HepG2 (cell line): ENCODE measurements around the gene GIPC2. TPM values are rescaled to one million over a fixed set of nuclear protein-coding genes. Genes with fewer than 3 reads are reported as not detected.

ENCODE experiments used
- ASH2L ChIP-seq: fragments of 300-600, 200-600 bp; sonication (generic); IDR thresholded peaks from 2 replicates; pipeline ENCODE4 v1.7.0; 2017; ENCODE audit warnings: low read depth, mild to moderate bottlenecking, moderate library complexity, mixed read lengths, low read length; ENCODE audit not compliant: insufficient read length
- DMAP1 ChIP-seq: IDR thresholded peaks from 2 replicates; pipeline ENCODE4 v1.6.1; 2016
- EED ChIP-seq: sonication (generic); formaldehyde crosslinking; IDR thresholded peaks from 2 replicates; pipeline ENCODE4 v1.5.0; 2020; ENCODE audit warnings: mild to moderate bottlenecking, missing genetic modification reagents
- GLI4 ChIP-seq: sonication (generic); formaldehyde crosslinking; IDR thresholded peaks from 2 replicates; pipeline ENCODE4 v1.5.1; 2020; ENCODE audit warnings: missing genetic modification reagents, mild to moderate bottlenecking, moderate library complexity, borderline replicate concordance
- HDAC1 ChIP-seq: sonication (generic); formaldehyde crosslinking; IDR thresholded peaks from 2 replicates; pipeline ENCODE4 v1.5.1; 2020; ENCODE audit warnings: mild to moderate bottlenecking, missing genetic modification reagents
- HOXA5 ChIP-seq: sonication (generic); formaldehyde crosslinking; IDR thresholded peaks from 2 replicates; pipeline ENCODE4 v1.4.0; 2020; ENCODE audit warnings: missing genetic modification reagents
- MTA3 ChIP-seq: sonication (generic); formaldehyde crosslinking; IDR thresholded peaks from 2 replicates; pipeline ENCODE4 v1.4.0; 2020; ENCODE audit warnings: missing genetic modification reagents
- POLR2AphosphoS2 ChIP-seq: IDR thresholded peaks from 2 replicates; pipeline ENCODE4 v1.6.1; 2011; ENCODE audit warnings: low read depth, low read length, improper control_type of control experiment
- RFXAP ChIP-seq: sonication (generic); formaldehyde crosslinking; IDR thresholded peaks from 2 replicates; pipeline ENCODE4 v1.4.0; 2020; ENCODE audit warnings: missing genetic modification reagents, borderline replicate concordance
- SMAD3 ChIP-seq: sonication (generic); formaldehyde crosslinking; IDR thresholded peaks from 2 replicates; pipeline ENCODE4 v1.4.0; 2020; ENCODE audit warnings: missing genetic modification reagents
- SNAPC2 ChIP-seq: sonication (generic); formaldehyde crosslinking; IDR thresholded peaks from 2 replicates; pipeline ENCODE4 v1.8.1; 2022; ENCODE audit warnings: mild to moderate bottlenecking, missing genetic modification reagents
- ZFP82 ChIP-seq: sonication (generic); formaldehyde crosslinking; IDR thresholded peaks from 2 replicates; pipeline ENCODE4 v1.5.1; 2020; ENCODE audit warnings: mild to moderate bottlenecking, missing genetic modification reagents, borderline replicate concordance
- ZNF235 ChIP-seq: sonication (generic); formaldehyde crosslinking; IDR thresholded peaks from 2 replicates; pipeline ENCODE4 v1.8.1; 2023; ENCODE audit warnings: mild to moderate bottlenecking, missing genetic modification reagents, borderline replicate concordance
- ZNF354B ChIP-seq: sonication (generic); formaldehyde crosslinking; IDR thresholded peaks from 2 replicates; pipeline ENCODE4 v1.8.0; 2022; ENCODE audit warnings: mild to moderate bottlenecking, missing genetic modification reagents
- ZNF430 ChIP-seq: sonication (generic); formaldehyde crosslinking; IDR thresholded peaks from 2 replicates; pipeline ENCODE4 v1.9.0; 2021; ENCODE audit warnings: mild to moderate bottlenecking, missing genetic modification reagents
- ZNF496 ChIP-seq: sonication (generic); formaldehyde crosslinking; IDR thresholded peaks from 2 replicates; pipeline ENCODE4 v1.8.1; 2023; ENCODE audit warnings: mild to moderate bottlenecking, moderate library complexity, missing genetic modification reagents; ENCODE audit not compliant: insufficient replicate concordance
- polyA plus RNA-seq, 8 experiments: library from polyadenylated mRNA; depleted of rRNA in 3 of 8; stranded (reverse) in 7 of 8; unstranded in 1 of 8; fragments of >200 nt; fragmentation: Illumina TruSeq in 4 of 8; extraction: Trizol in 4 of 8; gene quantifications; 2 replicates each; pipeline versions ENCODE4 v1.2.1 to v1.2.3, GENCODE V29; 2011 to 2016; ENCODE audit warnings: low read depth in 4 of 8, missing spikeins in 1 of 8, mixed read lengths in 1 of 8; ENCODE audit not compliant: insufficient read depth in 1 of 8
- total RNA-seq, 5 experiments: library from RNA; depleted of rRNA; stranded (reverse); fragments of >200 nt; fragmentation: Illumina TruSeq; extraction: Trizol; gene quantifications; 2 replicates each; pipeline ENCODE4 v1.2.3, GENCODE V29; 2016; ENCODE audit warnings: low read depth in 1 of 5
- TF ChIP-seq, protein P1 (sequence below): sonication (generic); formaldehyde crosslinking; IDR thresholded peaks from 2 replicates; pipeline ENCODE4 v1.9.0; 2021; ENCODE audit warnings: missing genetic modification reagents, borderline replicate concordance
- TF ChIP-seq, protein P2 (sequence below): sonication (generic); formaldehyde crosslinking; conservative IDR thresholded peaks from 2 replicates; pipeline ENCODE4 v1.8.1; 2023; ENCODE audit warnings: missing genetic modification reagents
- TF ChIP-seq, protein P3 (sequence below): sonication (generic); formaldehyde crosslinking; IDR thresholded peaks from 2 replicates; pipeline ENCODE4 v1.4.0; 2020; ENCODE audit warnings: missing genetic modification reagents
- TF ChIP-seq, protein P4 (sequence below): sonication (generic); formaldehyde crosslinking; IDR thresholded peaks from 2 replicates; pipeline ENCODE4 v1.8.0; 2022; ENCODE audit warnings: missing genetic modification reagents, mild to moderate bottlenecking, inconsistent platforms, borderline replicate concordance
- TF ChIP-seq, protein P5 (sequence below): sonication (generic); formaldehyde crosslinking; IDR thresholded peaks from 2 replicates; pipeline ENCODE4 v1.5.1; 2020; ENCODE audit warnings: missing genetic modification reagents, mild to moderate bottlenecking, borderline replicate concordance

The GIPC2 gene
- total and polyA plus RNA-seq, 2 of the 13 experiments (the other 11 are each of a cell fraction or from before 2014, with no cell fraction given): 6.1 to 21.6 TPM

DNA sequence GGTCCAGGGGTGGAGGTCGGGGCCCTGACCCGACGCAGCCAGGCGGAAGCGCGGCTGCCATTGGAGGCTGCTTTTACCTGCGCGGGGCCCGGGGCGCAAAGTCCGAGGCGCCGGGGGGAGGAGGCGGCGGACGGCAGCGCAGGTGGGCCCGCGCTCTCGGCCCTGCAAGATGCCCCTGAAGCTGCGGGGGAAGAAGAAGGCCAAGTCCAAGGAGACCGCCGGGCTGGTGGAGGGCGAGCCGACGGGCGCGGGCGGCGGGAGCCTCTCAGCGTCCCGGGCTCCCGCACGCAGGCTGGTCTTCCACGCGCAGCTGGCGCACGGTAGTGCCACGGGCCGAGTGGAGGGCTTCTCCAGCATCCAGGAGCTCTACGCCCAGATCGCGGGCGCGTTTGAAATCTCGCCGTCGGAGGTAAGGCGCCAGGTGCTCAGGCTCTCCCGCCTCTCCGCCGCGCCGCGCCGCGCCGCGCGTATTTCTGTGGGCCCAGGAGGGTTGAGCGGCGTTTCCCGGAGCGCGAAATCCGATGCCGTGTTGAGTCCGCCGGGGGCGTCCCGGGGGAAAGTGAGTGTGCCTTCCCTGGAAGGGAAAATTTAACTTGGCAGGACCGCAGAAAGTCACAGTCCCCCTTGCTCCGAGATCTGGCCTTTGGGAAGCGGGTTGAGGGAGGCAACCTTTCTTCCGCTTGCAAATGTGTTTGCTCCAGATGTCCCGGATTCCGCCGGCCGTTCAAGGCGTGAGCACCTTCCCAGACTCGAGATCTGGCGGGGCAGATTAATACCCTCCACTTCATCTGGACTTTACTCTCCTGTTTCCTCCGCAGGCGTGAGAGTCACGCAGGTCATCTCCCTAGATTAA is at the start of gene GIPC2 (continued):
- TF ChIP-seq, protein P1, sequence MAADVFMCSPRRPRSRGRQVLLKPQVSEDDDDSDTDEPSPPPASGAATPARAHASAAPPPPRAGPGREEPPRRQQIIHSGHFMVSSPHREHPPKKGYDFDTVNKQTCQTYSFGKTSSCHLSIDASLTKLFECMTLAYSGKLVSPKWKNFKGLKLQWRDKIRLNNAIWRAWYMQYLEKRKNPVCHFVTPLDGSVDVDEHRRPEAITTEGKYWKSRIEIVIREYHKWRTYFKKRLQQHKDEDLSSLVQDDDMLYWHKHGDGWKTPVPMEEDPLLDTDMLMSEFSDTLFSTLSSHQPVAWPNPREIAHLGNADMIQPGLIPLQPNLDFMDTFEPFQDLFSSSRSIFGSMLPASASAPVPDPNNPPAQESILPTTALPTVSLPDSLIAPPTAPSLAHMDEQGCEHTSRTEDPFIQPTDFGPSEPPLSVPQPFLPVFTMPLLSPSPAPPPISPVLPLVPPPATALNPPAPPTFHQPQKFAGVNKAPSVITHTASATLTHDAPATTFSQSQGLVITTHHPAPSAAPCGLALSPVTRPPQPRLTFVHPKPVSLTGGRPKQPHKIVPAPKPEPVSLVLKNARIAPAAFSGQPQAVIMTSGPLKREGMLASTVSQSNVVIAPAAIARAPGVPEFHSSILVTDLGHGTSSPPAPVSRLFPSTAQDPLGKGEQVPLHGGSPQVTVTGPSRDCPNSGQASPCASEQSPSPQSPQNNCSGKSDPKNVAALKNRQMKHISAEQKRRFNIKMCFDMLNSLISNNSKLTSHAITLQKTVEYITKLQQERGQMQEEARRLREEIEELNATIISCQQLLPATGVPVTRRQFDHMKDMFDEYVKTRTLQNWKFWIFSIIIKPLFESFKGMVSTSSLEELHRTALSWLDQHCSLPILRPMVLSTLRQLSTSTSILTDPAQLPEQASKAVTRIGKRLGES (CRISPR knock-in tag): no peak
- TF ChIP-seq, protein P2, sequence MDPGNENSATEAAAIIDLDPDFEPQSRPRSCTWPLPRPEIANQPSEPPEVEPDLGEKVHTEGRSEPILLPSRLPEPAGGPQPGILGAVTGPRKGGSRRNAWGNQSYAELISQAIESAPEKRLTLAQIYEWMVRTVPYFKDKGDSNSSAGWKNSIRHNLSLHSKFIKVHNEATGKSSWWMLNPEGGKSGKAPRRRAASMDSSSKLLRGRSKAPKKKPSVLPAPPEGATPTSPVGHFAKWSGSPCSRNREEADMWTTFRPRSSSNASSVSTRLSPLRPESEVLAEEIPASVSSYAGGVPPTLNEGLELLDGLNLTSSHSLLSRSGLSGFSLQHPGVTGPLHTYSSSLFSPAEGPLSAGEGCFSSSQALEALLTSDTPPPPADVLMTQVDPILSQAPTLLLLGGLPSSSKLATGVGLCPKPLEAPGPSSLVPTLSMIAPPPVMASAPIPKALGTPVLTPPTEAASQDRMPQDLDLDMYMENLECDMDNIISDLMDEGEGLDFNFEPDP: no peak
- TF ChIP-seq, protein P3, sequence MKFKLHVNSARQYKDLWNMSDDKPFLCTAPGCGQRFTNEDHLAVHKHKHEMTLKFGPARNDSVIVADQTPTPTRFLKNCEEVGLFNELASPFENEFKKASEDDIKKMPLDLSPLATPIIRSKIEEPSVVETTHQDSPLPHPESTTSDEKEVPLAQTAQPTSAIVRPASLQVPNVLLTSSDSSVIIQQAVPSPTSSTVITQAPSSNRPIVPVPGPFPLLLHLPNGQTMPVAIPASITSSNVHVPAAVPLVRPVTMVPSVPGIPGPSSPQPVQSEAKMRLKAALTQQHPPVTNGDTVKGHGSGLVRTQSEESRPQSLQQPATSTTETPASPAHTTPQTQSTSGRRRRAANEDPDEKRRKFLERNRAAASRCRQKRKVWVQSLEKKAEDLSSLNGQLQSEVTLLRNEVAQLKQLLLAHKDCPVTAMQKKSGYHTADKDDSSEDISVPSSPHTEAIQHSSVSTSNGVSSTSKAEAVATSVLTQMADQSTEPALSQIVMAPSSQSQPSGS: 0 out of 2 replicates have a peak, but pooled peaks have one; percentile 38
- TF ChIP-seq ZNF430 (CRISPR knock-in tag) (0 out of 2 replicates have a peak, but pooled peaks have one; percentile 48), MTA3 (no peak), ZNF354B (no peak; the same call in 1 of the 2 replicates), ZFP82 (CRISPR knock-in tag) (no peak), SMAD3 (CRISPR knock-in tag) (no peak), SNAPC2 (CRISPR knock-in tag) (no peak; the same call in 1 of the 2 replicates), GLI4 (CRISPR knock-in tag) (peak; percentile 91; the same call in 1 of the 2 replicates), POLR2AphosphoS2 (no peak), HDAC1 (CRISPR knock-in tag) (peak; percentile 13; the same call in 1 of the 2 replicates), DMAP1 (CRISPR knock-in tag) (peak; percentile 77; the same call in 1 of the 2 replicates), HOXA5 (CRISPR knock-in tag) (peak; percentile 28; the same call in 1 of the 2 replicates), ZNF235 (CRISPR knock-in tag) (no peak), RFXAP (CRISPR knock-in tag) (peak; percentile 25; the same call in 1 of the 2 replicates), ASH2L (peak; percentile 80), EED (CRISPR knock-in tag) (no peak), ZNF496 (no peak)
- TF ChIP-seq, protein P4, sequence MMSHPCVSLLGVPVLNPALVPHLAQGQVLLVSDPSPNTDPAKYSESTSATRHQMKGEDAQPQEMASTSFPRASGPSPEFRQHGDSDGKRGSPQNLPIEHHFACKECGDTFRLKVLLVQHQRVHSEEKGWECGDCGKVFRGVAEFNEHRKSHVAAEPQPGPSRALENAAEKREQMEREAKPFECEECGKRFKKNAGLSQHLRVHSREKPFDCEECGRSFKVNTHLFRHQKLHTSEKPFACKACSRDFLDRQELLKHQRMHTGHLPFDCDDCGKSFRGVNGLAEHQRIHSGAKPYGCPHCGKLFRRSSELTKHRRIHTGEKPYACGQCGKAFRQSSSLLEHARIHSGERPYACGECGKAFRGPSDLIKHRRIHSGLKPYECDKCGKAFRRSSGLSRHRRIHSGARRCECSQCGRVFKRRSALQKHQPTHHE (CRISPR knock-in tag): peak; percentile 75; the same call in 1 of the 2 replicates
- TF ChIP-seq, protein P5, sequence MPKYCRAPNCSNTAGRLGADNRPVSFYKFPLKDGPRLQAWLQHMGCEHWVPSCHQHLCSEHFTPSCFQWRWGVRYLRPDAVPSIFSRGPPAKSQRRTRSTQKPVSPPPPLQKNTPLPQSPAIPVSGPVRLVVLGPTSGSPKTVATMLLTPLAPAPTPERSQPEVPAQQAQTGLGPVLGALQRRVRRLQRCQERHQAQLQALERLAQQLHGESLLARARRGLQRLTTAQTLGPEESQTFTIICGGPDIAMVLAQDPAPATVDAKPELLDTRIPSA: no peak
